Measurements from ENCODE around the gene SUGCT. TPM values are rescaled to one million over a fixed set of nuclear protein-coding genes. Genes with fewer than 3 reads are reported as not detected.
"Not testable (repeated sequence)": the region's sequence is repeated elsewhere in the genome, so short reads cannot be mapped to it uniquely, and the experiment has no call there.

The SUGCT gene
- total and polyA plus RNA-seq, 12 donors = 8.4 to 96.4 (median 25.5) TPM

DNA sequence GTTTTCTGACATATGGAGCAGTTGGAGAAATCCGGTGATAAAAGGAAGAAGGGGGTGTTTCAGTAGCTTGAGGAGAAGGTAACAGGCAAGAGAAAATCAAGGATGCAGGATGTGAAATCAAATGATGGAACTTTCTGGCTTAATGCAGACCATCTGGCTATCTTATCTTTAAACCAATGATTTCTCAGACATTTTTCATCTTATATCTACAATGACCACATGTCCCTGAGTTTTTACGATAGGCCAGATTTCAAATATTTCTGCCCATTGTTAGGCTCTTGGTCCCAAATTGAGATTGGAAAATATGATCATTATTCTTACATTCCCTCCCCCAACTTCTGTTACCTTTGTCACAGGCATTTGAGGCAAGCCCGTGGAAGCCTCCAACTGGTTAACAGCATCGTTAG lies 486.8 kb downstream of the SUGCT start:
- TF ChIP-seq POLR2A (IDR thresholded peaks at IDR 0.05) (no peak), CTCF (IDR thresholded peaks at IDR 0.05) (no peak)

GRCh38 chr7:40622941-40623501 lies 488.2 kb downstream of the SUGCT start:
- no peak overlapping the region for H3K27ac ChIP-seq
- H3K27me3 ChIP-seq = no peaks in the 10 kb centered on the region
- no peaks in the 10 kb centered on the region for H3K36me3 ChIP-seq (replicated peaks in 1 of 2)
- DNase-seq = peak in 5 of 7 donors; percentile 23 to 34 (median 28)
- no peak overlapping the region for H3K4me3 ChIP-seq
- TF ChIP-seq POLR2A (IDR thresholded peaks at IDR 0.05) (no peak), CTCF (IDR thresholded peaks at IDR 0.05) (no peak)
- WGBS, 4 donors = 46 to 61% (median 59%) methylated on average over 3 of the region's 3 CpGs
- intact Hi-C loops (cut with DNase I) = no loop called here
- peaks cover 0 to 11% of the 10 kb centered on the region in 2 donors for H3K4me1 ChIP-seq (replicated peaks in 1 of 2)
- no peaks in the 10 kb centered on the region for H3K9me3 ChIP-seq (replicated peaks in 1 of 3)

More for the DNA sequence above, 486.8 kb downstream of the SUGCT start:
- Histone ChIP-seq H3K27me3 (no peaks in the 10 kb centered on the region), H3K4me3 (no peak overlapping the region), H3K27ac (no peak overlapping the region), H3K9me3 (replicated peaks in 1 of 3) (no peaks in the 10 kb centered on the region), H3K36me3 (replicated peaks in 1 of 2) (no peaks in the 10 kb centered on the region), H3K4me1 (replicated peaks in 1 of 2) (peaks cover 0 to 11% of the 10 kb centered on the region in 2 donors)
- 78 to 86% (median 81%) methylated on average over 4 of the region's 4 CpGs for WGBS, 4 donors
- DNase-seq = no peak
- intact Hi-C loops (cut with DNase I) = no loop called here

DNA sequence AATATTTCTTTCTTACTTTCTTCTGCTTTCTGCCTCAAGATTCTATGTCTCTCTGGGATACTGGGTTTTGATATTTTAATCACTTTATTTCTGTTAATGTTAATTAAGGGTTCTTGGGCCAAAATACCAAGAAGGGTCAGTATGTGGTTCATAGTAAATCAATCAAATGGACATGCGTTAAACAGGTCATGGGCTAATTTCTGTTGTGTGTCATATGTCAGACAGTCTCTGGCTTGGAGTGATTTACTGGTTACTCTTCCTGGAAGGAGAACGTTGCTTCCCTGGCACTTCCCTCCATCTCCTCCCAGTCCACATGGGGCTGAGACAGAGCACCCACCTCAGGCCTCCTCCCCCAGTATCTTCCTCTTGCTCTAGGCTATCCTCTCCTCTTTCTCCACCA lies 489.1 kb downstream of the SUGCT start:
- WGBS, 4 donors = 21 to 37% (median 30%) methylated on average over 2 of the region's 2 CpGs
- Histone ChIP-seq H3K36me3 (replicated peaks in 1 of 2) (no peaks in the 10 kb centered on the region), H3K27ac (no peak overlapping the region), H3K4me1 (replicated peaks in 1 of 2) (peaks cover 0 to 11% of the 10 kb centered on the region in 2 donors), H3K27me3 (no peaks in the 10 kb centered on the region), H3K4me3 (no peak overlapping the region), H3K9me3 (replicated peaks in 1 of 3) (no peaks in the 10 kb centered on the region)
- intact Hi-C loops (cut with DNase I) = no loop called here
- no peak for TF ChIP-seq CTCF (IDR thresholded peaks at IDR 0.05)
- DNase-seq = no peak

DNA sequence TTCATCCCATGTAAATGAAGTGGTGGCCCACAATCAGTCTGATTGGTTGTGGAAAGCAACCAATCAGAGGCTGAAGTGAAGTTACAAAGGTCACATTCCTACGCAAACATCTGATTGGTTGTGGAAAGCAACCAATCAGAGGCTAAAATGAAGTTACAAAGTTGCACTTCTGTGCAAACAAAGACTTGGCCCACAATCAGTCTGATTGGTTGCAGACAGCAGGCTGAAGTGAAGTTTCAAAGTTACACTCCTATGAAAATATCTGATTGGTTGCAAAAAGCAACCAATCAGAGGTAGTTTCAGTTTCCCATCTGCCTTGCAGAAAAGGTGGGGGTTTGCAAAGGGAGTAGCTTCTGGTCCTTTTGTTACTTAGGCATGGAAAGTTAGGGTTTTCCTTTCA lies 492.6 kb downstream of the SUGCT start:
- DNase-seq; H3K27me3 ChIP-seq; H3K9me3 ChIP-seq (replicated peaks in 1 of 3); H3K4me3 ChIP-seq; intact Hi-C loops (cut with DNase I); H3K36me3 ChIP-seq (replicated peaks in 1 of 2); H3K27ac ChIP-seq: not testable (repeated sequence)
- peaks cover 0 to 11% of the 10 kb centered on the region in 2 donors for H3K4me1 ChIP-seq (replicated peaks in 1 of 2)
- 93 to 100% (median 99%) methylated on average over 1 of the region's 1 CpG for WGBS, 4 donors

- Histone ChIP-seq H3K4me3 (no peak overlapping the region), H3K9me3 (replicated peaks in 1 of 3) (no peaks in the 10 kb centered on the region), H3K27me3 (no peaks in the 10 kb centered on the region), H3K4me1 (replicated peaks in 1 of 2) (no peaks in the 10 kb centered on the region), H3K27ac (no peak overlapping the region), H3K36me3 (replicated peaks in 1 of 2) (no peaks in the 10 kb centered on the region)
- no peak for TF ChIP-seq POLR2A (IDR thresholded peaks at IDR 0.05)
- TF ChIP-seq CTCF (IDR thresholded peaks at IDR 0.05) = no peak
- no peak for DNase-seq
- intact Hi-C loops (cut with DNase I) = no loop called here
- 90 to 95% (median 91%) methylated on average over 5 of the region's 5 CpGs for WGBS, 4 donors
Observed at GRCh38 chr7:40629891-40630290, 495.1 kb downstream of the SUGCT start.
